PC-9 (cell line): ENCODE data around the gene SLC12A3.

ENCODE experiments used
- CTCF ChIP-seq: fragments of 200-600 bp; sonication (generic); conservative IDR thresholded peaks from 2 replicates; pipeline ENCODE4 v1.6.1; 2017; ENCODE audit warnings: mixed run types, antibody characterized with exemption, mild to moderate bottlenecking, moderate library complexity
- EZH2 ChIP-seq: fragments of 200-600 bp; sonication (generic); IDR thresholded peaks from 2 replicates; pipeline ENCODE4 v1.8.0; 2017; ENCODE audit warnings: antibody characterized with exemption, low read depth

- TF ChIP-seq CTCF (no peak), EZH2 (no peak)
These were observed 36.4 kb upstream of the SLC12A3 start for GRCh38 chr16:56828647-56829046.
